Stimulated activated CD8-positive, alpha-beta memory T cell treated with anti-CD3 and anti-CD28 coated beads, Interleukin-12 subunit alpha, Interleukin-12 subunit beta, amount 100 ng/mL, for 4 hours (primary cell): ENCODE data around the gene SIGLEC1.

Experiments used
- DNase-seq: peaks from one replicate; pipeline ENCODE4 v3.0.0-alpha.2; 2020; ENCODE audit warnings: low read depth

Gene SIGLEC1

DNA sequence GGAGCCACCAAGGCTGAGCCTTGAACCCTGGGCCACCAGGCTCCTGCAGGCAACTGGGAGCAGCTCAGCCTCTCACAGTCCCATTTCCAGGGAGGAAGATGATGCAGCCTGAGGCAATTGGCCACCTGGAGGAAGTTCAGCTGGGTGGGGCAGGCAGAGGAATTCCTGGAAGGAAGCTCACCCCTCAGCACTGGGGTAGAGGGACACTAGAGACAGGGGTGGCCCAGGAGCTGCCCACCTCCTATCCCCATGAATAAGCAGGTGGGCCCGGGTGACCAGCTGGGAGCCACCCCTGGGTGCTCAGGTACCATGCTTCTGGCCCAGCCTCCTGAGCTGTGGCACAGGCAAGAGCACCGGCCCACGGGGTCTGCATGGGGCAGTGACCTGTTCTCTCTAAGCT is 16.5 kb upstream of the SIGLEC1 start:
- no peak for DNase-seq

DNA sequence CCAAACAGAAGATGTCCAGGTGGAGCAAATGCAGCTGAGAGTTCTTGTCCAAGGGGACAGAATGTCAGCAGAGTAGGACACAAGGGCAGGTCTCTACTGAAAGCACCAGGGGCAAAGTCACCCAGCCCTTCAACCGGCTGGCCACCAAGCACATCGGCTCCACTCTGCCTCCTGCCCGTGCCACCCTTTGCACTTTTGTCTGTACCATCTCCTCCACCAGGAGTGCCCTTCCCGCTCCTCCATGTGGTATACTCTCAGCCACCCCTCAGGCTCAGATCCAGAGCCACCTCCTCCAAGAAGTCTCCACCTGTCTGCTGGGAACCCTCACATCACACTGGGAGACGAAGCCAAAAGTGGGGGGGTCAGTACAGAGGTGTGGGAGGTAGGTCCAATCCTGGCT is 16.0 kb upstream of the SIGLEC1 start:
- DNase-seq, result no peak

DNA sequence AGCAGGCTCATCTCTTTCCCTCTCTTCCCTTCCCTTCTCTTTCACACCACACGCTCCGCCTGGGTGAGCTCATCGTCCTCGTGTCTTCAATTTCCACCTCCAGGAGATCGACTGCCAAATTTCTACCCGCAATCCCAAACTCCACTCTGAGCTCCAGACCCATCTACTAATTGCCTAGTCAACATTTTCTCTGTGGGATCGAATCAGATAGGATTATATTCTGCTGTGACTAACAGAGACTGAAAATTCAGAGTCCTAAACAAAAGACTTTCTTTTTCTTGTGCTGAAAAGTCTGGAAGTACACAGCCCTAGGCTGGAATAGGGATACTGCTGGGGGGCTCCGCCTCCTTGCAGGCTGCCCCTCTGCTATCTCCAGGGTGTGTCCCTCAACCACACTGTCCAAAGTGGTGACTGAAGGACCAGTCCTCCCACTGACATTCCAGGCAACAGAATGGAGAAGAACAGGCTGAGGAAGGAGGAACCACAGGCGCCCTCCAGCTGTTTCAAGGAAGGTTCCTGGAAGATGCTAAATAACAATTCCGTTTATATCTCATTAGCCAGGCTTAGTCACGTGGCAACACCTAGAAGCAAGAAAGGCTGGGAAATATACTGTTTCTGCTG is 15.1 kb upstream of the SIGLEC1 start:
- no peak for DNase-seq

DNA sequence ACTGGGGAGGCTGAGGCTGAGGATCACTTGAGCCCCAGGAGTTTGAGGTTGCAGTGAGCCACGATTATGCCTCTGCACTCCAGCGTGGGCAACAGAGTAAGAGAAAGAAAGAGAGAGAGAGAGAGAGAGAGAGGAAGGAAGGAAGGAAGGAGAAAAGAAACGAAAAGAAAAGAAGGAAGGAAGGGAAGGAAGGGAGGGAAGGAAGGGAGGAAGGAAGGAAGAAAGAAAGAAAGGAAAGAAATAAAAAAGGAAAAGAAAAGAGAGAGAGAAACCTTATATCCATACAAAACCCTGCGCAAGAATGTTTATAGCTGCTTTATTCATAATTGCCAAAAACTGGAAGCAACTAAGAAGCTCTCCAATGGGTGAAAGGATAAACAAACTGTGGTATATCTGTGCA is 12.0 kb upstream of the SIGLEC1 start:
- DNase-seq, result no peak

DNA sequence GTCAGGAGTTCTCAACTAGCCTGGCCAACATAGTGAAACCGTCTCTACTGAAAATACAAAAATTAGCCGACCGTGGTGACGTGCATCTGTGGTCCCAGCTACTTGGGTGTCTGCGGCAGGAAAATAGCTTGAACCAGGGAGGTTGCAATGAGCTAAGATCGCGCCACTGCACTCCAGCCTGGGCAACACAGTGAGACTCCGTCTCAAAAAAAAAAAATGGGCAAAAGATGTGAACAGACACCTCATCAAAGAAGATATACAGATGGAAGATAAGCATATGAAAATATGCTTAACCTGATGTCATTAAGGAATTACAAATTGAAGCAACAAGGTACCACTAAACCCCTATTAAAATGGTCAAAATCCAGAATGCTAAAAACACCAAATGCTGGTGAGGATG is 10.9 kb upstream of the SIGLEC1 start:
- DNase-seq, result no peak

DNA sequence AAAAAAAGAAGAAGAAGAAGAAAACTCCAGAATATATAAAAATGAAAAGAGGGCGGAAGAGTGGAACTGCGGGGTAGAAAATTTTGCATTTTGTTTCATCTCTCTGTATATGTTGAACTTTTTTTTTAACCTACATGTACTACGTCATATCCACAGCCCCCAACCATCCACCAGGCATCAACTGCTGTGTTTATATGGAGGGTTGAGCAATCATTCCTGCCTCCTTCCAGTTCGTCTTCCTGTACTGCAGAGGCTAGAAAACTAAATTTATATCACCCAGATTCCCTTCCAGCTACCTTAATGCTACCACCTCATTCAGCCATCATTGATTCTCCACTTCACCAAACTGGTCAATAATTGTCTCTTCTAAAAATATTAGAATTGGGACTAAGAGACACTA is 9.5 kb upstream of the SIGLEC1 start:
- no peak for DNase-seq

DNA sequence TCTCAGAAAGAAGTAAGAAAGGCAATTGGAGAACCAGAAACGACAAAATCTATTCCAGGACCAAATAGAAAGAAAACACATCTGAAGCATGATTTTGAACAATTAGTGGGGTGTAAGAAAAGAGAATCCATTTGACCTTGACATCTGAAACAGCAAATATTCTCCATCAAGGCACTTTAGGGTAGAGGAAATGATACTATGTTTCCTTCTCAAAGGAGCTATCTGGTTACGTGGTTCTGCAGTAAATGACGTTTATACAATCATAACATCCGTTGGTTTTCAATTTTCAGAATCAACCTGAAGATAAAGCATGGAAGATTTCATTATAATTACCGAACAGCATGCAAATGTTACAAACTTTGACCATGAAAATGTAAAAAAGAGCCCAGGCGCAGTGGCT is 8.2 kb upstream of the SIGLEC1 start:
- DNase-seq, result no peak

DNA sequence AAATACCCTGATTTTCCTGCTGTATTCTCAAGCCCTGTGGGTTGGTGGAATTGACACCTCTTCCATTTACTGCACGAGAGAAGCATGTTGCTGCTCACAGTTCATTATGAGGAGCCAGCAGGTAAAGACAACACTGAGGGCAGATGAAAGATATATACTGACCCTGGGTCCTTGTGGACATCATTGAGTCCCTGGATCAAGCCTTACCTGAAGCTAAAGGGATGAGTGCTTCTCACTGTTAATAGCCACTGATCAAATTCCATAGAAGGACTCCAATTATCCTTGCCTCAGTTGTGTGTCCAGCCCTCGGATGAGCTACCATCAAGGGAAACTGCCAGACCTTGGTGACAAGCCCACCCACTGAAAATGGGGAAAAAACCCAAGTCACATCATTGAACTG is 7.7 kb upstream of the SIGLEC1 start:
- DNase-seq, result no peak

DNA sequence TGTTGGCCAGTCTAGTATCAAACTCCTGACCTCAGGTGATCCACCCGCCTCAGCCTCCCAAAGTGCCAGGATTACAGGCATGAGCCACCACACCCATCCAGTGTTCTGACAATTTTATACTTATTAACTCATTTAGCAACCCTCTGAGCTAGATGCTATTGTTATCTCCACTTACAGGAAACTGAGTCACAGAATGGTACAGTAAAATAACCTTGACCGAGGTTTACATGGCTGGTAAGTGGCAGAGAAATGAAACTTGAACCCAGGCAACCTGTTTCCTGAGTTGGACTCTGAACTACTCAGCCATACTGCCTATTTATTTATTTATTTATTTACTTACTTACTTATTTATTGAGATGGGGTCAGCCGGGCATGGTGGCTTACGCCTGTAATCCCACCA is 6.6 kb upstream of the SIGLEC1 start:
- DNase-seq, result no peak

DNA sequence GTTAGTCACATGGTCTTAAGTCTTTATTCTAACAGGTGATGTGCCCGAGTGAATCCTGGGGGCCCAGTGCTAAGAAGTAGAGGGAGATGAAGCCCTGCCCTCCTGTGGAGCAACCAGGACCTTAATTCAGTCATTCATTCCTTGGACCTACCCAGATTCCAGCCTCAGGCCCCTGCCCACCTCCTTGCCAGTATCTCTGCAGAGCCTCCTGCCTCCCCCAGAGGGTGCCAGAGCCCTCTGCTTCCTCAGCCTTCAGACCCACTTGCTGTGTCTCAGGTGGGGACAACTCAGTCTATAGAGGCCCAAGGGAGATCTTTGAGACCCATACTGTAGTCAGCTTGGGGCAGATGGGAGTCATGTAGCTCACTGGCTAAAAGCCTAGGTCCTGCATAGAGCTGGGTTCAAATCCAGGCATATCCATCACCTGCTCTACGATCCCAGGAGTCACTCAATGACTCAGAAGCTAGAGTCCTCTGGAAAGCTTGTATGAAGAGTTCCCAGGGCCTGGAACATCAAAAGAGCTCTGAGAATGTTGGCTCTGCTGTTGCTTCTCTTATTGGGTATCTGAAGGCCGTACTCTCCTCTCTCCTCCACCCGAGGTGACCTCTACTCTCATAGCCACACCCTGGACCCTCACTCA is 3.9 kb upstream of the SIGLEC1 start:
- no peak for DNase-seq

DNA sequence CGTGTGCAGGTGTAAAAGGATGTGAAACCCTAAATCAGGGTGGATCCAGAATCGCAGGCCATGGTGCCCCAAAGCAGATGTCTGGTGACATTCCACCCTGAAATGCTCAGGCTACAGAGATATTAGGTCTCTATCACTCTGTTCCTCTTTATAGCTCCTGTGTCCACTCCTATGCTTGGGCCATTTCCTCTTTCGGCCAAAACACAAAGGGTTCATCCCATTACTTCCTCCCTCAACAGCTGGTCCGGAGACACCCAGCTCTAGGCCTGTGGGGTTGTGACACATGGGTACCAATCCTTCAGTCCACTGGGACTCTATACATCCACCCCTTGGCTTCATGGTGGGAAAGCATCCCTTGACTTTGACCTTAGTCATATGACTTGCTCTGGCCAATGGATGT is 1.7 kb upstream of the SIGLEC1 start:
- no peak for DNase-seq

DNA sequence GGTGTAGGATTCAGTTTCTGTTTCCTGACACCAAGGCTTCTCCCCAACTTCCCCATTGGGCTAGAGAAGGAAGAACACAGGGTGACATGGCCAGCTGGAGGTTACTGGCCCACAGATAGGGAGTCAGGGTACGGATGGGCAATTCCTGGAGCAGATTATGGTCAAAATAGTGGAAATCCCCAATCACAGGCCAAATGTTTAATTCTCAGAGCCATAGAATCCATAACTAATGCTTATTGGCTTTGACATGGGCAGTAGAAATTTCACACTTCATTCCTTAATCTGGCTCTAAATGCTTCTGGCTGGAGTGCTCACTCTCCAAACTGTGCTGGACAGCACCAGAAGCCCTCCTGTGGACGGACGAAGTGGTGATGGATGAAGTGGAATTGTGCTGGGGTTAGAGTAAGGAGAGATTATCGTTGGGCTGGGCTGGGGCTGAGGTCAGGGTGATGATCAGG is 887 bp downstream of the SIGLEC1 start:
- DNase-seq, result no peak

DNA sequence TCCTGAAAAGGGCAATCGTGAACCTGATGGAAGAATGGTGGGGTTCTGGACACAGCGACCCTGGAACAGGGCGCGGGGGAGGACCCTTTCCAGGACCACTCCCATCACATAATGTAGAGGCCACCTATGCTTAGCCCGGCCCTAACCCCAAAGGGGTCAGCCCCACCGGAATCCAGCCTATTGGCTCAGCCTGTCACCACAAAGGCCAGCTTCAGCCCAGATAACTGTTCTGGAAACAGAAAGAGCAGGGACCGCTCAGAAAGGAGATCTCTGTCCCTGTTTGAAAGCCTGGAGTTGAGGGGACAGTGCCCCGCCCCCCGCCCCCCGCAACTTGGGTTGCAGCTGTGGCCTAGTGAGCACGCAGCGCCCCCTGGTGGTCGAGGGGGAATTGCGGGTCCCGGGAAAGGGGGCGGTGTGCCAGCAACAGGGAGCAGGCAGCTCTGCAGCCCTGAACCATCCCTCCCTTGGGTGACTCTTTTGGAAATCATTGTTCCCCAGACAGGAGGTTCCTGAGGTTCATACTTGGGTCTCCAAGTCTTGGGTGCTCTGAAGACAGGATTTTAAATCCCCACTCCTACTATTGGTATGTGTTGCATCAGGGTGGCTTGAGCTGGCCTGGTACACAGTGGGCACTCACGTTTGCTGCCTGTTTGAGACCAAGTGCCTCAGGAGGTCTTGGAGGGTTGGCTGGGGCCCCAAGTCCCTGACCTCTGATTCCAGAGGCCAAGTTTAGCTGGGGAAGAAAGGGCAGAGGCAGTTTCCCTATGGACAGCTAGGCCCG is 1.5 kb downstream of the SIGLEC1 start:
- DNase-seq, result peak; percentile 41

DNA sequence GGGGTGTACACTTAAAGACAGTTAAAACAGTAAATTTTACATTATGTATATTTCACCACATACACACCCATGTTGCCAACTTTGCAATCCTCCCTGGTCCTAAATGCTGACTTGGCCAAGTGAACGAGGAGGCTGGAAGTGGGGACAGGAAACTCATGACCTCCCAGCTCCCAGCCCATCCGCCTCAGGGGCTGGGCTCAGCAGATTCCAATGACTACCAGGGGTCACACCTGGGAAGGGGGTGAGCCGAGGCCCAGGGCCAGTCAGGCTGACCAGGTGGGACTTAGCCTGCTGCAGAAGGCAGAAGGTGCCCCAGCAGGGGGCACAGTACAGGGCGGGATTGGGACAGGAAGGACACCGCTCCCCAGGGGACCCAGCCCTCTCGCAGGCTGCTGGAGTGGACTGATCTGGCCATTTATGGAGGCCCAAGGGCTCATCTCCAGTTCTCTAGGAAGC is 2.4 kb downstream of the SIGLEC1 start:
- no peak for DNase-seq

DNA sequence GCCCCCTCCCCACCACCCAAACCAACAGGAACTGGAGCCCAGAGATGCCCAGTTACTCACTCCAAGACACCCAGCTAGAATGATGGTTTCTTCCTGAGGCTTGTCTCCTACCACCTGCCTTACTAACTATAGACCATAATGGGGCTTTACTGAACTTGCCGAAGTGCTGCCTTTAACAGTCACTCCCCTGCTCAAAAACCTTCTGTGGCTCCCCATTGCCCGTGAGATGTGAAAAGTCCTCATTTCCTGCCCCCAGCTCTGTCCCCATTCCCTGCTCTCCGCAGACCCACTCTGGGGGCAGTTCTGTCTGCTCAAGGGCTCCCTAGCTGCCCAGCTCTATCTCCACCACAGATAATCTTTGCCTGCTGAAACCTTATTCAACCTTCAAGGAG is 4.9 kb downstream of the SIGLEC1 start:
- no peak for DNase-seq

DNA sequence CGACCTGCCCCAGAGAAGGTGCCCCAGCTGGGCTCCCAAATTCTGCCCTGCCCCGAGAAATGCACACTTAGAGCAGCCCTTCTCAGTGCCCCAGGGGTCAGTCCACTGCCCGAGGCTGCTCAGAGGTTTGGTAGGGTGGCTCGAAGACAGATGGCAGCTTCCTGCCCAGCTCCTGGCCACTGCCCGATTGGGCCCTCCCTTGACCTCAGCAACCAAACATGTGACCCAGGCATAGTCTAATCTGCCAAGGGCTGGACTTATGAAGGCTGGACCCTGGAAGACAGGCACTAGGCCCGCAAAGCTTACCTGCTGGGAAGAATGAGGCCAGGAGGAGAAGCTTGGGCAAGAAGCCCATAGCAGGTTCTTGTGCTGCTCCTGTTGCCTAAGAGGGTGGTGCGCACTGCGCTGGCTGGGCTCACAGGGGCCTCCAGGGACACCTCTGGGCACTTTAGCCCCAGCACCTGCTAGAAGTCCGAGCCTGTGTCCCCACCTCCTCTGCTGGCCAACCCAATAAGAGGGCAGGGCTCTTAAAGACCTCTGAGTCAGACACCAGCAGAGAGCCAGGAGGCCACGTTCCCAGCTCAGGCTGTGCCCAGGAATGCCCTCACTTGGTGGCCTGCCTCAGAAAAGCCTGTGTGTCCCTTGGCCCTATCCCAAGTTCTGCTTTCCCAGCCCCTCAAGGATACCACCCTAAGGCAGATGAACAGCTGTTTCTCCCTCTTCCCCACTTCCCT is 5.5 kb downstream of the SIGLEC1 start:
- DNase-seq, result no peak

DNA sequence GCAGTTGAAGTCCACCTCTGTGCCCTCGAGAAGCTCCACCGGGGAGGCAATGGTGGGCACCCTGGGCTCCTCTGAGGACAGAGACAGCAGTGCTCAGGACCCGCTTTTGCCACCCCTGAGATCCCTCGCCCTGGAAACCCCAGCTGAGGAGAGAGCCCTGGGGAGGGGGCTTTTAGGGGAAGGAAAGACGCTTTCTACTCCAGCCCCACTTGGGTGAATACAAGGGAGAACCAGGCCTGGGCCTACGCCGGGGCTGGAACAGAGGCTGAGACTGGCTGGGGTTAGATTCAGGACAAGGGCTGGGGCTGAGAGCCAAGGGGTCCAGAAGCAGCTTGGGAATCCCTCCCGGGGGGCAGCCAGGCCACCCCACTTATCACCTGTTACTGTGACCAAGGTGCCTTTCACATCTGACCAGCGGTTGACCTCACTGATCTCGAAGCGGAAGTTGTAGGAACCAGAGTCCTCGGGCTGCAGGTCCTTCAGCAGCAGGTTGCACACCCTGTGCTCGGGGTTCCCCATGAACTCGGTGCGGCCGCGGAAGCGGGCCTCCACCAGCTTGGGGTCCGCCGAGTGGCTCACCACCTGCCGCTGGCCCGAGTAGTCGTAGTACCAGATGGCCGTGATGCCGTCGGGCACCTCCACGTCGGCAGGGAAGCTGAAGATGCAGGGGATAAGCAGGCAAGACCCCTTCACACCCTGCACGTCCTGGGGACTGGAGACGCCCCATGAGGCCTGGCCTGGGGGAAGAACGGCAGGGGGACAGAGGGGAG is 6.2 kb downstream of the SIGLEC1 start:
- DNase-seq, result no peak

DNA sequence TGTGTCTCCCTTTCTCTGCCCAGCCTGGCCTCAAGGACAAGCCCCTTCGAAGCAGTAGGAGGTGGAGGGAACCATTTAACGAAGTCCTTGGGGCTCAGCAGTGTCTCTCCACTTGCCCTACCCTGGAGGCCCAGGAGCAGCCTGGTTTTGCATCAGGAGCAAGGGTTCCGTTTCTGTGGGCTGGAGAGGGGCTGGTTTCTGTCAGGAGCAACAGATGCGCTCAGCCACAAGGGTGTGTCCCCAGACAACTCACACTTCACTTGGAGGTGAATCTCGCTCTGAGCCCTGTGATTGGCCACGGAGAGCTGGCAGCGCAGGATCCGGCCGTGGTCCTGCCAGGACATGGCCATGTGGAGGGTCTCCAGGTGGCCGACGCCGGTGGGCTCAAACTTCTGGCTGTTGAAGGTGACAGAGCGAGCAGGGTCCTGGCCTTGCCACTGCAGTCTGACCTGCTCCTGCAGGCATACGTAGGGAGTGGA is 6.9 kb downstream of the SIGLEC1 start:
- DNase-seq, result no peak

DNA sequence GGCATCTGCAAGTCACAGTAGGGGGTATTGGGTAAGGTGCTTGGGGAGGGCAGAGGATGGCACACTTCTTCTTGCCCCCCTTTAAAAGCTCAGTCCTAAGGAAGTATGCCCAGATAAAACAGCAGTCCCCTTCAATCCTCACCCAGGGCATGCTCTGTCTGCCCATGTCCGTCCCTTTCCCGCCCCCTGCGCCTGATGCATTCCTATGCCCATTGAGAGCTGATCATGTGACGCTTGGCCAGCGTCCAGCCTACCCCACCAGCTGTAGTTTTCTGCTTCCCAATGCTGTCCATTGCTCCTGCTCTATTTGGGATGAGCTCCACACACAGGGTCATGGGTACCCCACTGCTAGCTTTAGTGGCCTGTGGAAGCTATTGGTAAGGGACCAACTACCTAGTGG is 8.3 kb downstream of the SIGLEC1 start:
- DNase-seq, result no peak

DNA sequence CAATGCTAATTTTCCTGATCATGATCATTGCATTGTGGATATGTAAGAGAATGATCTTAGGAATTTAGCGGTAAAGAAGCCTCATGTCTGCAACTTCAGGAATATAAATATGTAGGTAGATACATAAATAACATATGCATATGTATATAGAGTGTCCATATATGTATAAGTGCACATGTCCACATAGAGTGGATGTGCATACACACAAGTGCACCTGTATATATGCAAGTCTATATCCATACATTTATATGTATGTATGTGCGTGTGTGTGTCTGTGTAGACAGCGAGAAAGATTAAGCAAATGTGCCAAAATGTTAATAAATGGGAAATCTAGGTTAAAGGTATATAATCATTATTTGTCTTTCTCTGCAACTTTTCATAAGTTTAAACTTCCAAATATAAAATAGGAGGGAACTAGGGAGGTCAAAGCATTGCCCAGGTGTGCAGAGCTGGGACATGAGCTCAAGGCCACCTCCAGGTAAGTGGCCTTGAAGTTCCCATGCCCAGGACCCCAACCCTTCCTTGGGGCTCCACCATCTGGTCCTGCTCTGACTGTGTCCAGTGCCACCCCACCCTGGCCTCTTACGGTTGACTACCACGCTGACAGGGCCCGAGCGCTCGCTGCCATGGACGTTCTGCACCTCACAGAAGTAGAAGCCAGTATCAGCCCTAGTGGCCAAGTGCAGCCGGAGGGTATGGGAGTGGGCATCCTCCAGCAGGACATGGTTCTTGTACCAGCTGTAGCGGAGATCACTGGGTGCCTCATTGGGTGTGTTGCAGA is 9.6 kb downstream of the SIGLEC1 start:
- no peak for DNase-seq
